HepG2 (cell line): ENCODE results near the gene NAXD. TPM values are rescaled to one million over a fixed set of nuclear protein-coding genes. Genes with fewer than 3 reads are reported as not detected.

ENCODE experiments used
- ATAC-seq: fragments of 200-7000 bp; cut with Tn5 transposase; 3 replicates; pipeline ENCODE4 v1.9.1; 2020; ENCODE audit warnings: mild to moderate bottlenecking, moderate library complexity
- BruUV-seq: library from RNA; stranded (reverse); fragments of 400-500 nt; replicated peaks from 2 replicates; lab custom pipeline; 2021; lab: Mats Ljungman, UMichigan
- CTCF ChIA-PET: fragments of 300-600 bp; formaldehyde crosslinking; extraction: SDS; loops from one replicate; lab custom pipeline; 2021; ENCODE audit warnings: low total read pairs, inconsistent platforms, low intra/inter-chr PET ratio; lab: Yijun Ruan, JAX
- POLR2A ChIA-PET: fragments of 350-600 bp; sonication (Branson Sonifier 250); formaldehyde crosslinking; loops from one replicate; lab custom pipeline; 2020; ENCODE audit warnings: antibody characterized with exemption, inconsistent platforms; lab: Yijun Ruan, JAX
- DNase-seq: peaks from one replicate; pipeline ENCODE4 v3.0.0-alpha.2; 2015; ENCODE audit warnings: low spot score
- FAIRE-seq: peaks from 3 replicates; lab custom pipeline; 2011; peaks lifted over from hg19 to GRCh38; lab: Jason Lieb, UNC
- H2AFZ ChIP-seq: one replicate; pipeline ENCODE4 v1.6.1; 2011; ENCODE audit warnings: low read length, inconsistent platforms
- H3K27ac ChIP-seq: fragments of 300-600 bp; 3 replicates; pipeline ENCODE4 v1.8.0; 2011; ENCODE audit warnings: mixed run types, mild to moderate bottlenecking, mixed read lengths, low read length, inconsistent platforms; ENCODE audit not compliant: insufficient read depth; ENCODE audit errors: extremely low read length
- H3K27me3 ChIP-seq, 2 experiments: fragments of 200-600 bp in 1 of 2; 2 replicates in 1 of 2; 3 replicates in 1 of 2; pipeline versions ENCODE4 v1.6.0 to v1.8.0; 2011; ENCODE audit warnings: low read length in 2 of 2, mild to moderate bottlenecking in 2 of 2, moderate library complexity in 2 of 2, inconsistent platforms in 1 of 2; ENCODE audit not compliant: insufficient read depth in 2 of 2, control insufficient read depth in 1 of 2
- H3K36me3 ChIP-seq, 2 experiments: fragments of 200-600 bp in 1 of 2; replicated peaks in 1 of 2; 2 replicates in 1 of 2; 3 replicates in 1 of 2; pipeline versions ENCODE4 v1.5.1 to v1.8.0; 2011; ENCODE audit warnings: low read length in 2 of 2, inconsistent platforms in 1 of 2; ENCODE audit not compliant: insufficient read depth in 2 of 2, control insufficient read depth in 1 of 2
- H3K4me1 ChIP-seq: 2 replicates; pipeline ENCODE4 v1.5.1; 2012; ENCODE audit warnings: low read length, inconsistent platforms; ENCODE audit not compliant: insufficient read depth
- H3K4me2 ChIP-seq: 2 replicates; pipeline ENCODE4 v1.6.0; 2011; ENCODE audit warnings: low read depth, low read length, inconsistent platforms
- H3K4me3 ChIP-seq, 3 experiments: fragments of 200-600 bp in 1 of 3; sonication (generic), shearing (Covaris generic) in 1 of 3; replicated peaks in 1 of 3; 2 replicates each; pipeline ENCODE4 v1.5.1; 2011 to 2016; ENCODE audit warnings: low read length in 3 of 3, inconsistent platforms in 2 of 3, low read depth in 2 of 3, mild to moderate bottlenecking in 2 of 3, control low read depth in 1 of 3, mixed read lengths in 1 of 3; ENCODE audit not compliant: insufficient read depth in 1 of 3
- H3K79me2 ChIP-seq: one replicate; pipeline ENCODE4 v1.6.1; 2011; ENCODE audit warnings: low read length, inconsistent platforms; ENCODE audit not compliant: insufficient read depth
- H3K9ac ChIP-seq: 2 replicates; pipeline ENCODE4 v1.6.0; 2011; ENCODE audit warnings: mild to moderate bottlenecking, low read depth, low read length, inconsistent platforms; ENCODE audit not compliant: insufficient read depth
- H3K9me3 ChIP-seq: 2 replicates; pipeline ENCODE4 v1.5.1; 2012; ENCODE audit warnings: mild to moderate bottlenecking, low read length
- H4K20me1 ChIP-seq: 2 replicates; pipeline ENCODE4 v1.6.0; 2011; ENCODE audit warnings: inconsistent platforms, mild to moderate bottlenecking, low read length, moderate library complexity; ENCODE audit not compliant: insufficient read depth
- KMT2B ChIP-seq: IDR thresholded peaks from 2 replicates; pipeline ENCODE4 v1.6.1; 2016; ENCODE audit warnings: missing genetic modification reagents, missing compliant biosample characterization
- POLR2G ChIP-seq: fragments of 200-400 bp; formaldehyde crosslinking; IDR thresholded peaks from 2 replicates; pipeline ENCODE4 v1.6.1; 2018; ENCODE audit warnings: mild to moderate bottlenecking, low read depth, low read length, moderate library complexity
- PRPF4 ChIP-seq: fragments of 200-400 bp; formaldehyde crosslinking; IDR thresholded peaks from 2 replicates; pipeline ENCODE4 v1.6.1; 2016; ENCODE audit warnings: low read length, low read depth; ENCODE audit not compliant: poor library complexity, severe bottlenecking
- STAG1 ChIP-seq: sonication (generic); formaldehyde crosslinking; IDR thresholded peaks from 2 replicates; pipeline ENCODE4 v1.4.0; 2020; ENCODE audit warnings: missing genetic modification reagents
- ZKSCAN8 ChIP-seq: IDR thresholded peaks from 2 replicates; pipeline ENCODE4 v1.6.1; 2016; ENCODE audit warnings: borderline replicate concordance, missing genetic modification reagents, missing compliant biosample characterization
- ZNF619 ChIP-seq: sonication (generic); formaldehyde crosslinking; IDR thresholded peaks from 2 replicates; pipeline ENCODE4 v1.4.0; 2020; ENCODE audit warnings: mild to moderate bottlenecking, missing genetic modification reagents
- WGBS: methylation state at CpG from one replicate; pipeline ENCODE4 v1.1.6; 2017; ENCODE audit warnings: low lambda C conversion rate; 5-methylcytosine and 5-hydroxymethylcytosine counted together
- in situ Hi-C: cut with HindIII; loops from 2 replicates; pipeline ENCODE4 v1.10.0; 2017; ENCODE audit warnings: low pct_unique_long_range_greater_than_20kb; ENCODE audit not compliant: extremely low pct_ligation_motif_present
- intact Hi-C: fragments of 100-400 bp; cut with micrococcal nuclease; formaldehyde crosslinking; loops from one replicate; pipeline ENCODE4 v1.10.0; 2022; ENCODE audit not compliant: unreplicated experiment
- polyA plus RNA-seq, 8 experiments: library from polyadenylated mRNA; depleted of rRNA in 3 of 8; stranded (reverse) in 7 of 8; unstranded in 1 of 8; fragments of >200 nt; fragmentation: Illumina TruSeq in 4 of 8; extraction: Trizol in 4 of 8; gene quantifications; 2 replicates each; pipeline versions ENCODE4 v1.2.1 to v1.2.3, GENCODE V29; 2011 to 2016; ENCODE audit warnings: low read depth in 4 of 8, missing spikeins in 1 of 8, mixed read lengths in 1 of 8; ENCODE audit not compliant: insufficient read depth in 1 of 8
- total RNA-seq, 5 experiments: library from RNA; depleted of rRNA; stranded (reverse); fragments of >200 nt; fragmentation: Illumina TruSeq; extraction: Trizol; gene quantifications; 2 replicates each; pipeline ENCODE4 v1.2.3, GENCODE V29; 2016; ENCODE audit warnings: low read depth in 1 of 5

Gene NAXD
- total and polyA plus RNA-seq, 2 of the 13 experiments (the other 11 are each of a cell fraction or from before 2014, with no cell fraction given) = 19.0 to 23.2 TPM

GRCh38 chr13:110572778-110573118, 42.6 kb upstream of the NAXD start:
- no TSS peak for BruUV-seq
- FAIRE-seq (no peak), ATAC-seq (no peak), DNase-seq (no peak)
- H4K20me1 ChIP-seq = no peaks in the 10 kb centered on the region
- no peak overlapping the region for H2AFZ ChIP-seq
- ChIA-PET POLR2A (no interaction called here), CTCF (no interaction called here)
- H3K27ac ChIP-seq = no peak overlapping the region
- peaks cover 0 to 6% of the 10 kb centered on the region in 2 experiments; a peak in 1 of 5 replicates for H3K27me3 ChIP-seq
- no peaks in the 10 kb centered on the region for H3K79me2 ChIP-seq
- in situ Hi-C loops (no loop called here), intact Hi-C loops (no loop called here)
- peaks cover 37% of the 10 kb centered on the region for H3K4me1 ChIP-seq
- no peaks in the 10 kb centered on the region for H3K9me3 ChIP-seq
- TF ChIP-seq PRPF4 = no peak
- TF ChIP-seq ZNF619 (CRISPR knock-in tag) = no peak
- 77% methylated on average over 2 of the region's 2 CpGs for WGBS
- H3K9ac ChIP-seq = no peak overlapping the region
- no peaks in the 10 kb centered on the region for H3K36me3 ChIP-seq
- H3K4me2 ChIP-seq = no peak overlapping the region
- H3K4me3 ChIP-seq = no peak overlapping the region

- no peak for FAIRE-seq
Measured at GRCh38 chr13:110574161-110574560, 41.2 kb upstream of the NAXD start.

More at GRCh38 chr13:110574161-110574560, 41.2 kb upstream of the NAXD start:
- ATAC-seq (no peak), DNase-seq (no peak)
- Histone ChIP-seq H3K9me3 (no peaks in the 10 kb centered on the region), H4K20me1 (no peaks in the 10 kb centered on the region), H3K4me3 (no peak overlapping the region), H3K4me2 (no peak overlapping the region), H3K27me3 (peaks cover 0 to 6% of the 10 kb centered on the region in 2 experiments; a peak in 1 of 5 replicates), H3K27ac (no peak overlapping the region), H3K9ac (no peak overlapping the region), H2AFZ (no peak overlapping the region), H3K36me3 (no peaks in the 10 kb centered on the region), H3K4me1 (peaks cover 41% of the 10 kb centered on the region), H3K79me2 (no peaks in the 10 kb centered on the region)
- no TSS peak for BruUV-seq
- ChIA-PET POLR2A (interaction anchor here (3.6 kb wide), 1 partner anchor 12 kb away, joined by 20 read pairs; the partner anchor contains the start of gene RAB20), CTCF (no interaction called here)
- WGBS = 77% methylated on average over 8 of the region's 9 CpGs
- intact Hi-C loops = no loop called here
- in situ Hi-C loops = no loop called here
- TF ChIP-seq ZKSCAN8 (no peak), KMT2B (CRISPR knock-in tag) (no peak), POLR2G (no peak), STAG1 (no peak)
